DMS 273 treated with DMSO at 0.1 percent for 48 hours (cell line): Measurements from ENCODE around the gene PCDHA4.

Experiments used
- DNase-seq: peaks from one replicate; lab custom pipeline; 2025; lab: John Stamatoyannopoulos, UW

The PCDHA4 gene

DNA sequence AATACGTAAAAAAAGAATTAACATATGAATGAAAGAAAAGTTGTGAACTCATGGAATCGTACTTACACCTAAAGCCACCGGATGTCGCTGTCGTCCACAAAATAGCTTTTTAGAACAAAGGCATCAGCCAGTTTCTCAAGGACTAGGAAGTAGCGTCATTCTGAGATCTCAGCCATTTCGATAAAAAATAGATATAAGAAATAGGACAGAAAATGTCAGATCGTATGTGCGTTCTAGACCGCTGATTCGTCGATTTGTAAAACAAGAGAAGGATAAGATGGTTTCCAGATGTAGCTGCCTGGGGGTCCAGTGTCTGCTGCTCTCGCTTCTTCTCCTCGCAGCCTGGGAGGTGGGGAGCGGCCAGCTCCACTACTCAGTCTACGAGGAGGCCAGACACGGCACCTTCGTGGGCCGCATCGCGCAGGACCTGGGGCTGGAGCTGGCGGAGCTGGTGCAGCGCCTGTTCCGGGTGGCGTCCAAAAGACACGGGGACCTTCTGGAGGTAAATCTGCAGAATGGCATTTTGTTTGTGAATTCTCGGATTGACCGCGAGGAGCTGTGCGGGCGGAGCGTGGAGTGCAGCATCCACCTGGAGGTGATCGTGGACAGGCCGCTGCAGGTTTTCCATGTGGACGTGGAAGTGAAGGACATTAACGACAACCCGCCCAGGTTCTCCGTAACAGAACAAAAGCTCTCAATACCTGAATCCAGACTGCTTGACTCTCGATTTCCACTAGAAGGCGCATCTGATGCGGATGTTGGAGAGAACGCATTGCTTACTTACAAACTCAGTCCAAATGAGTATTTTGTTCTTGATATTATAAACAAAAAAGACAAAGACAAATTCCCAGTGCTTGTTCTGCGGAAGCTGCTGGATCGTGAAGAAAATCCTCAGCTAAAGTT, 49.2 kb downstream of the PCDHA4 start, which contains the start of gene PCDHA10:
Gene PCDHA10 (plus strand): TSS at position 126 of the 903 bp plus-strand sequence. CDS start 152 bp downstream, at position 278.
- DNase-seq, result no peak

DNA sequence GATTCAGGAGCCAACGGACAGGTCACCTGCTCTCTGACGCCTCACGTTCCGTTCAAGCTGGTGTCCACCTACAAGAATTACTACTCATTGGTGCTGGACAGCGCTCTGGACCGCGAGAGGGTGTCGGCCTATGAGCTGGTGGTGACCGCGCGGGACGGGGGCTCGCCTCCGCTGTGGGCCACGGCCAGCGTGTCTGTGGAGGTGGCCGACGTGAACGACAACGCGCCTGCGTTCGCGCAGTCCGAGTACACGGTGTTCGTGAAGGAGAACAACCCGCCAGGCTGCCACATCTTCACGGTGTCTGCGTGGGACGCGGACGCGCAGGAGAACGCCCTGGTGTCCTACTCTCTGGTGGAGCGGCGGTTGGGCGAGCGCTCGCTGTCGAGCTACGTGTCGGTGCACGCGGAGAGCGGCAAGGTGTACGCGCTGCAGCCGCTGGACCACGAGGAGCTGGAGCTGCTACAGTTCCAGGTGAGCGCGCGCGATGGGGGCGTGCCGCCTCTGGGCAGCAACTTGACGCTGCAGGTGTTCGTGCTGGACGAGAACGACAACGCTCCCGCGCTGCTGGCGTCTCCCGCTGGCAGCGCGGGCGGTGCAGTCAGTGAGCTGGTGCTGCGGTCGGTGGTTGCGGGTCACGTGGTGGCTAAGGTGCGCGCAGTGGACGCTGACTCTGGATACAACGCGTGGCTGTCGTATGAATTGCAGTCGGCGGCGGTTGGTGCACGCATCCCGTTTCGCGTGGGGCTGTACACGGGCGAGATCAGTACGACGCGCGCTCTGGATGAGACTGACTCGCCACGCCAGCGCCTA, 50.5 kb downstream of the PCDHA4 start:
- no peak for DNase-seq

DNA sequence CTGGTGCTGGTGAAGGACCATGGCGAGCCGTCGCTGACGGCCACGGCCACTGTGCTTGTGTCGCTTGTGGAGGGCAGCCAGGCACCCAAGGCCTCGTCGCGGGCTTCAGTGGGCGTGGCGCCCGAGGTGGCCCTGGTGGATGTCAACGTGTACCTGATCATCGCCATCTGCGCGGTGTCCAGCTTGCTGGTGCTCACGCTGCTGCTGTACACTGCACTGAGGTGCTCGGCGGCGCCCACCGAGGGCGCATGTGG, 51.0 kb downstream of the PCDHA4 start:
- DNase-seq, result no peak

DNA sequence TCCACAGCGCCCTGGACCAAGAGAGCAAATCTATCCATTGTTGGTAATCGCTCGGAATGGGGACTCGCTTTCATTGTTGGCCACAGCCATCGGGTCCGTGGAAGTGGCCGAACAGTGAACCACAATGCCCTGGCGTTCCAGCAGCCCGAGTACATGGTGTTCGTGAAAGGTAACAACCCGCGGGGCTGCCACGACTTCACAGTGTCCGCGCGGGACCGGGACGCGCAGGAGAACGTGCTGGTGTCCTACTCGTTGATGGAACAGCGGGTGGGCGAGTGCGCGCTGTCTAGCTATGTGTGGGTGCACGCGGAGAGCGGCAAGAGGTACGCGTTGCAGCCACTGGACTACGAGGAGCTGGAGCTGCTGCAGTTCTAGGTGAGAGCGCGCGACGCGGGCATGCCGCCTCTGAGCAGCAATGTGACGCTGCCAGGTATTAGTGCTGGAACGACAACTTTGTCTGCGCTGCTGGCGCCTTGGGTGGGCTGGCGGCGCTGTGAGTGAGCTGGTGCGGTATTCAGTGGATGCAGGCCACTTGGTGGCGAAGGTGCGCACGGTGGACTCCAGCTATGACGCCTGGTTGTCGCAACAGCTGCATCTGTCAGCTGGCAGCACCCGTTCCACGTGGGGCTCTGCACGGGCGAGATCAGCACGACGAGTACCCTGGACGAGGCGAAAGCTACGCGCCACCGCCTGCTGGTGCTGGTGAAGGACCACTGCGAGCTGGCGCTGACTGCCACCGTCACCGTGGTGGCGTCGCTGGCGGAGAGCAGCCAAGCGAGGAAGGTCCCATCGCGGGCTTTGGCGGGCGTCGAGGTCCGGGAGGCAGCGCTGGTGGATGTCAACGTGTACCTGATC, 55.8 kb downstream of the PCDHA4 start:
- no peak for DNase-seq
